KBM-7 (cell line): ENCODE data around the gene RABIF.

Source experiments
- DNase-seq: peaks from one replicate; pipeline ENCODE4 v3.0.0-alpha.2; 2015
- in situ Hi-C: fragments of 300-500 bp; cut with MboI; formaldehyde crosslinking; loops from 2 replicates; pipeline ENCODE4 v1.14.3; 2020; ENCODE audit warnings: low sequenced_read_pairs, low pct_unique_long_range_greater_than_20kb, mixed read lengths

The RABIF gene

GRCh38 chr1:202880961-202881460, 7.9 kb downstream of the RABIF start:
- in situ Hi-C loops = no loop called here
- DNase-seq = no peak

GRCh38 chr1:202880062-202880461, 8.9 kb downstream of the RABIF start:
- DNase-seq = no peak
- in situ Hi-C loops = no loop called here

- in situ Hi-C loops = no loop called here
- no peak for DNase-seq
Measured at GRCh38 chr1:202879128-202879527, 9.8 kb downstream of the RABIF start.

GRCh38 chr1:202873026-202873425, 15.9 kb downstream of the RABIF start:
- DNase-seq = no peak
- in situ Hi-C loops = no loop called here

GRCh38 chr1:202871367-202871766, 17.6 kb downstream of the RABIF start:
- no peak for DNase-seq

GRCh38 chr1:202862679-202863560, 26.0 kb downstream of the RABIF start:
- in situ Hi-C loops = no loop called here

More at GRCh38 chr1:202871367-202871766, 17.6 kb downstream of the RABIF start:
- in situ Hi-C loops = no loop called here

GRCh38 chr1:202861420-202862132, 27.4 kb downstream of the RABIF start:
- peak; percentile 83 for DNase-seq
- in situ Hi-C loops = no loop called here

More at GRCh38 chr1:202862679-202863560, 26.0 kb downstream of the RABIF start:
- DNase-seq = no peak

- peak; percentile 50 for DNase-seq
- in situ Hi-C loops = no loop called here
Measured at GRCh38 chr1:202860744-202861419, 28.1 kb downstream of the RABIF start.

GRCh38 chr1:202858789-202859414, 30.0 kb downstream of the RABIF start:
- DNase-seq = no peak
- in situ Hi-C loops = no loop called here

GRCh38 chr1:202858331-202858730, 30.6 kb downstream of the RABIF start:
- DNase-seq = peak; percentile 86
- in situ Hi-C loops = no loop called here

GRCh38 chr1:202857136-202857610, 31.8 kb downstream of the RABIF start:
- DNase-seq = no peak
- in situ Hi-C loops = no loop called here

GRCh38 chr1:202856014-202856413, 32.9 kb downstream of the RABIF start:
- no peak for DNase-seq

GRCh38 chr1:202854787-202855186, 34.2 kb downstream of the RABIF start:
- in situ Hi-C loops = no loop called here

More at GRCh38 chr1:202856014-202856413, 32.9 kb downstream of the RABIF start:
- in situ Hi-C loops = no loop called here

GRCh38 chr1:202852163-202852904, 36.6 kb downstream of the RABIF start:
- DNase-seq = peak; percentile 74

More at GRCh38 chr1:202854787-202855186, 34.2 kb downstream of the RABIF start:
- DNase-seq = no peak

GRCh38 chr1:202850593-202851362, 38.2 kb downstream of the RABIF start:
- in situ Hi-C loops = no loop called here

More at GRCh38 chr1:202852163-202852904, 36.6 kb downstream of the RABIF start:
- in situ Hi-C loops = no loop called here

GRCh38 chr1:202848191-202848542, 40.8 kb downstream of the RABIF start:
- no peak for DNase-seq
- in situ Hi-C loops = no loop called here

More at GRCh38 chr1:202850593-202851362, 38.2 kb downstream of the RABIF start:
- DNase-seq = no peak

- in situ Hi-C loops = no loop called here
- DNase-seq = no peak
Measured at GRCh38 chr1:202844935-202845334, 44.0 kb downstream of the RABIF start.
